Measurements from ENCODE around the gene MOCS3. TPM values are rescaled to one million over a fixed set of nuclear protein-coding genes. Genes with fewer than 3 reads are reported as not detected.

MOCS3 gene
- total RNA-seq, 2 donors from 2014 or later, result 6.6 to 7.9 TPM

- TF ChIP-seq POLR2AphosphoS5 (IDR thresholded peaks at IDR 0.05), result no peak
- no peak for TF ChIP-seq CTCF (IDR thresholded peaks at IDR 0.05)
- no peak for TF ChIP-seq POLR2A (IDR thresholded peaks at IDR 0.05)
- intact Hi-C loops (cut with DNase I), result no loop called here
- Histone ChIP-seq H3K4me3 (no peak overlapping the region), H3K9me3 (no peaks in the 10 kb centered on the region), H3K27me3 (replicated peaks; ENCODE audit: insufficient read depth) (no peaks in the 10 kb centered on the region), H3K36me3 (no peaks in the 10 kb centered on the region), H3K4me1 (replicated peaks) (no peaks in the 10 kb centered on the region), H3K27ac (no peak overlapping the region)
- WGBS, result 57% methylated on average over 6 of the region's 6 CpGs
- peak; percentile 16 for DNase-seq (ENCODE audit: low spot score)
These were observed 39.1 kb upstream of the MOCS3 start for GRCh38 chr20:50919567-50919966.

- Histone ChIP-seq H3K27ac (no peak overlapping the region), H3K36me3 (no peaks in the 10 kb centered on the region), H3K27me3 (replicated peaks; ENCODE audit: insufficient read depth) (no peaks in the 10 kb centered on the region), H3K4me3 (no peak overlapping the region), H3K9me3 (no peaks in the 10 kb centered on the region), H3K4me1 (replicated peaks) (no peaks in the 10 kb centered on the region)
- TF ChIP-seq CTCF (IDR thresholded peaks at IDR 0.05) (no peak), POLR2AphosphoS5 (IDR thresholded peaks at IDR 0.05) (no peak), POLR2A (IDR thresholded peaks at IDR 0.05) (no peak)
- intact Hi-C loops (cut with DNase I), result no loop called here
- DNase-seq (ENCODE audit: low spot score), result no peak
These were observed 37.6 kb upstream of the MOCS3 start for GRCh38 chr20:50920997-50921396.

GRCh38 chr20:50921803-50922501 lies 36.7 kb upstream of the MOCS3 start:
- intact Hi-C loops (cut with DNase I), result no loop called here
- H3K4me1 ChIP-seq (replicated peaks), result no peaks in the 10 kb centered on the region
- 63% methylated on average over 8 of the region's 8 CpGs for WGBS

DNA sequence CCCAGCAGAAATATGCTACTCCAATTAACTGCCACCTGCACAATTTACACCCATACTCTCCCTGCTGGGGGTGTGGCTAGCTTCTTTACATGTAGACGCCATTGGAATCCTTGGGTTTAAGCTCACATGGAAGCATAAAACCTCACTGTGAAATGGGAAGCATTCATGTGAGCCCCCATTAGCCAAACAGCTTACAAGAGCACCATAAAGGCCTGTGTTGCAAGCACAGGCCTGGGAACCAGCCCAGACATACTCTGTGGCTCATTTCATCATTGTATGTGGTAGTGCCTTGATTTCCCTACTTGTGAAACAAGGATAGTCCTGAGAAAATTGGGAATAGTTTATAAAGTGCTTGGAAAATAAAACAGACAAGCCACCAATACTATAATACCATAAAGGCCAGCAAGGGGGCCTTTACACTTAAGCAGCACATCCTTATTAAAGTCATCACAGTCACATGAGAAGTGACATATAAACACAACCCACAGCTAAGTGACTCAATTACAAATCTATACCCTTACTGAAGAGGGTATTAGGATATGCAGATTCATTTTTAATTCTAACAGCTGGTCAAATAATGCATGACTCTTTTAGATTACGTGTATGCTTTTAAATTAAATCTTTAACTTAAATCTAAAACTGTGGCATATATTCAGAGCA lies 34.2 kb upstream of the MOCS3 start:
- Histone ChIP-seq H3K9me3 (no peaks in the 10 kb centered on the region), H3K27me3 (replicated peaks; ENCODE audit: insufficient read depth) (no peaks in the 10 kb centered on the region), H3K27ac (no peak overlapping the region), H3K4me3 (no peak overlapping the region), H3K4me1 (replicated peaks) (peaks cover 5% of the 10 kb centered on the region), H3K36me3 (no peaks in the 10 kb centered on the region)
- no peak for TF ChIP-seq POLR2A (IDR thresholded peaks at IDR 0.05)
- TF ChIP-seq POLR2AphosphoS5 (IDR thresholded peaks at IDR 0.05), result no peak
- TF ChIP-seq CTCF (IDR thresholded peaks at IDR 0.05), result no peak
- no peak for DNase-seq (ENCODE audit: low spot score)
- 51% methylated on average over 2 of the region's 2 CpGs for WGBS
- intact Hi-C loops (cut with DNase I), result no loop called here

More at GRCh38 chr20:50921803-50922501, 36.7 kb upstream of the MOCS3 start:
- no peaks in the 10 kb centered on the region for H3K27me3 ChIP-seq (replicated peaks; ENCODE audit: insufficient read depth)
- H3K9me3 ChIP-seq, result no peaks in the 10 kb centered on the region
- no peak overlapping the region for H3K4me3 ChIP-seq
- no peak for DNase-seq (ENCODE audit: low spot score)
- TF ChIP-seq POLR2A (IDR thresholded peaks at IDR 0.05) (no peak), POLR2AphosphoS5 (IDR thresholded peaks at IDR 0.05) (no peak), CTCF (IDR thresholded peaks at IDR 0.05) (no peak)
- no peak overlapping the region for H3K27ac ChIP-seq
- no peaks in the 10 kb centered on the region for H3K36me3 ChIP-seq

- Histone ChIP-seq H3K4me3 (no peak overlapping the region), H3K36me3 (no peaks in the 10 kb centered on the region), H3K4me1 (replicated peaks) (peaks cover 5% of the 10 kb centered on the region), H3K27me3 (replicated peaks; ENCODE audit: insufficient read depth) (no peaks in the 10 kb centered on the region), H3K27ac (no peak overlapping the region), H3K9me3 (no peaks in the 10 kb centered on the region)
- WGBS, result 20% methylated on average over 1 of the region's 1 CpG
- no peak for DNase-seq (ENCODE audit: low spot score)
- intact Hi-C loops (cut with DNase I), result no loop called here
- TF ChIP-seq CTCF (IDR thresholded peaks at IDR 0.05) (no peak), POLR2A (IDR thresholded peaks at IDR 0.05) (no peak), POLR2AphosphoS5 (IDR thresholded peaks at IDR 0.05) (no peak)
These were observed 32.1 kb upstream of the MOCS3 start for GRCh38 chr20:50926530-50926929.
